Stimulated activated CD8-positive, alpha-beta memory T cell treated with anti-CD3 and anti-CD28 coated beads, Interleukin-4, amount 100 ng/mL, for 24 hours (primary cell): ENCODE measurements around the gene GATC.

ENCODE experiments used
- DNase-seq: peaks from one replicate; pipeline ENCODE4 v3.0.0-alpha.2; 2020; ENCODE audit warnings: low read depth

The GATC gene

DNA sequence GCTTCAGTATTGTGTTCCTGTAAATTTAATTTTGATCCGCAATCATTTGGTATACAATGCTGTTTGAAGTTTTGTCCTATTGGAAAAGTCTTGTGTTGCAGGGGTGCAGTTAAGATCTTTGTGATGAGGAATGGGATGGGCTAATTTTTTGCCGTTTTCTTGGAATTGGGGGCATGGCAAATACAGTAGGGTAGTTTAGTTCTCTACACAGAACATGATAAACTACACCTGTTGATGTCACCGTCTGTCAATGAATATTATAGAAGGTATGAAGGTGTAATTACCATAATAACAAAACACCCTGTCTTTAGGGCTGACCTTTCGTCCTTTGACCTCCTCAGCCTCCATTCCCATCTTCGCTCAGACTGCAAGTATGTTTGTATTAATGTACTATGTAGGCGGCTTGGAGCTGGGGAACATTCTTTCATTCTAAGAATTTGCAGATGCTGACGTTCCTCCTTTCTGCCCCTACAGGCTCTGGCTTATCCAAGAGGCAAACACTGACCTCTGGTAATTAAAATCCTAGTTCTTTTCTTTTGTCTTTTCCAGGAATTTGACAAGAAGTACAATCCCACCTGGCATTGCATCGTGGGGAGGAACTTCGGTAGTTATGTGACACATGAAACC lies 51.4 kb downstream of the GATC start:
- no peak for DNase-seq

- no peak for DNase-seq
Observed at GRCh38 chr12:120498870-120499515, 52.7 kb downstream of the GATC start.

DNA sequence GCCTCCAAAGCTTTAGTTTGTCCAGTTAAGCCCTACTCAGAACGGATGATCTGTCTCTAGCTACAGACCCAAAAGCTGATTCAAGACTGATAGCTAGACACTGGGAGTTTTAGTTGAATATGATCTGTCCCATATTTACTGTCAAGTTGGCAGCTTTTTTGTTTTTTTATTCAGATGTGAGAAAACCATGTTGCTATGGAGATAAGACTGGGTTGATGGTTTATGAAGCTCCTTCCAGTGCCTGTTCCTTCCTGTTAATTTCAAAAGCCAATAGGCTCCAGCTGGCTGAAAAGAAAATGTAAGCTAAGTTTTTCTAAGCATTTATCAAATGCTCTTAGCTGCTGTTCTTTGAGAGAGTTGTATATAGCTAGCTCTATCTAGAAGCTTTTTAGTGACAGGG lies 54.3 kb downstream of the GATC start:
- DNase-seq, result no peak

DNA sequence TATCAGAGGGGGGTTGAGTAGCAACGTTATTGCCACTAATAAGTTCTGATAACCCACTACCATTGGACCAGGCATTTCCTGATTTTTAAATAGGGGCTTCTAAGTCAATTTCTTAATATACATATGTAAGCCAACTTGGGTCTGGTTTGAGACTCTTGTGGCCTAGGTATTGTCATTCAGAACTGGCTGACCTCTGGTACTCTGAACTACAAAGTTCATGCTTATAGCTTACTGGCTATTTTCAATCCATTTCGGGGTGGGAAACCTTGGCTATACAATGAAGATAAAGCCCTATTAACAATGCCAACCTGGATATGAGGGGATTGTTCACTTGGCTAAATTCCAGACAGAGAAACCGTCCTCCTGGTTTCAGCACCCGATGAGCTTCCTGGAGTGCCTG lies 58.3 kb downstream of the GATC start:
- DNase-seq, result no peak

DNA sequence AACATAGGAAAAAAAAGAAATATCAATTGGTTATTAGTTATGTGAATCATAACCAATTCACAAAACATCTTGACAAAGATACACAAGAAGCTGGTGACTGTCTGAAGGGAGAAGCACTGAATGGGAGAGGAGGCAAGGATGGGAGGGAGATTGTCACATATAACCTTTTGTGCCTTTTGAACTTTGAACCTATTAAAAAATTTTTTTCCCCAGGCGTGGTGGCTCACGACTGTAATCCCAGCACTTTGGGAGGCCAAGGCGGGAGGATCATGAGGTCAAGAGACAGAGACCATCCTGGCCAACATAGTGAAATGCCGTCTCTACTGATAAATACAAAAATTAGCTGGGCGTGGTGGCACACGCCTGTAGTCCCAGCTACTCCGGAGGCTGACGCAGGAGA lies 62.3 kb downstream of the GATC start:
- DNase-seq, result no peak
